Erythroblast (primary cell): ENCODE data around the gene DHRS12.

ENCODE experiments used
- GATA1 ChIP-seq: IDR thresholded peaks from 2 replicates; pipeline ENCODE4 v1.6.1; 2011; ENCODE audit warnings: low read depth, mild to moderate bottlenecking, control low read depth, low read length, moderate library complexity
- POLR2A ChIP-seq: IDR thresholded peaks from 2 replicates; pipeline ENCODE4 v1.6.1; 2011; ENCODE audit warnings: mild to moderate bottlenecking, low read length

GRCh38 chr13:51778392-51778791, 25.6 kb downstream of the DHRS12 start:
- TF ChIP-seq POLR2A (no peak), GATA1 (no peak)
